Heart right ventricle (tissue), 16 donors: ENCODE measurements around the gene DAG1. TPM values are rescaled to one million over a fixed set of nuclear protein-coding genes. Genes with fewer than 3 reads are reported as not detected.

Source experiments
- ATAC-seq, 8 donors: fragments of 200-7000 bp; cut with Tn5 transposase; one replicate each; pipeline ENCODE4 v1.9.1; 2020; ENCODE audit warnings: mild to moderate bottlenecking in 8 of 8, moderate library complexity in 8 of 8, moderate number of reproducible peaks in 1 of 8
- DNase-seq, 2 donors: peaks; one replicate each; pipeline ENCODE4 v3.0.0-alpha.2; 2020
- H3K27ac ChIP-seq, 10 donors: fragments of 200-600 bp; sonication (generic) in 2 of 10; one replicate each; pipeline versions ENCODE4 v1.5.0 to v1.8.0; 2020 to 2022; ENCODE audit warnings: mild to moderate bottlenecking in 3 of 10
- H3K27me3 ChIP-seq, 7 donors: fragments of 200-600 bp; one replicate each; pipeline ENCODE4 v1.8.0; 2021 to 2022; ENCODE audit warnings: mild to moderate bottlenecking in 2 of 7
- H3K36me3 ChIP-seq, 9 donors: fragments of 200-600 bp; sonication (generic) in 1 of 9; one replicate each; pipeline versions ENCODE4 v1.5.0 to v1.8.0; 2020 to 2022; ENCODE audit warnings: mild to moderate bottlenecking in 2 of 9
- H3K4me1 ChIP-seq, 9 donors: fragments of 200-600 bp; sonication (generic) in 1 of 9; one replicate each; pipeline versions ENCODE4 v1.5.0 to v1.8.0; 2020 to 2022; ENCODE audit warnings: mild to moderate bottlenecking in 4 of 9
- H3K4me3 ChIP-seq, 10 donors: fragments of 200-600 bp; sonication (generic) in 2 of 10; one replicate each; pipeline versions ENCODE4 v1.5.0 to v1.8.0; 2020 to 2022; ENCODE audit warnings: mild to moderate bottlenecking in 7 of 10, moderate library complexity in 2 of 10
- H3K9me3 ChIP-seq, 11 donors: fragments of 200-600 bp in 10 of 11; sonication (generic) in 2 of 11; one replicate each; pipeline versions ENCODE4 v1.5.0 to v1.8.0; 2013 to 2022; ENCODE audit warnings: mild to moderate bottlenecking in 2 of 11, control low read depth in 1 of 11, moderate library complexity in 1 of 11
- WGBS, 2 donors: extraction: QIAGEN DNeasy Blood & Tissue Kit; methylation state at CpG; one replicate each; pipeline ENCODE4 v1.1.7; 2013; ENCODE audit warnings: inconsistent platforms in 1 of 2; 5-methylcytosine and 5-hydroxymethylcytosine counted together
- intact Hi-C, 10 donors: fragments of 100-400 bp; cut with DNase I; formaldehyde crosslinking; loops; one replicate each; pipeline versions ENCODE4 v1.11.1 to v1.14.2; 2022
- polyA plus RNA-seq, 2 donors: library from polyadenylated mRNA; stranded (reverse); fragments of 200-250 nt; gene quantifications; one replicate each; pipeline ENCODE4 v1.2.3, GENCODE V29; 2013
- total RNA-seq, 10 donors: library from RNA; stranded (reverse); fragmentation: NEBNext Ultra II Directional in 3 of 10; extraction: Animal tissue kit (Norgen Biotek cat#: 25700) in 3 of 10; gene quantifications; one replicate each; pipeline versions ENCODE4 v1.2.1 to v1.2.4, GENCODE V29; 2021 to 2023
- TF ChIP-seq, protein P1 (sequence below), 9 donors: fragments of 200-600 bp; sonication (generic) in 2 of 9; IDR thresholded peaks; one replicate each; pipeline versions ENCODE4 v1.5.0 to v1.8.0; 2021 to 2022; ENCODE audit warnings: antibody characterized with exemption in 9 of 9, mild to moderate bottlenecking in 5 of 9, moderate library complexity in 1 of 9
- donor health status: Arrhythmogenic right ventricular cardiomyopathy.
- donor health status: ischemic (EF 13 %, LVEDD 7.1; RV severe dilation, severe dysfunction).
- donor health status: healthy with polysubstance abuse.
- donor health status: DM: no; HTN: yes; CAD: no.
- donor health status: DM: no; HTN: no; CAD: no.
- donor health status: ischemic (EF 25% LVEDD 6.9; RV normal size, moderate dysfunction).
- donor health status: ischemic (EF 25% LVEDD 5.7; RV mildly dilated, moderate dysfunction).
- donor health status: healthy.
- donor health status: DM: yes; HTN: yes; CAD: no.
- donor health status: Ischemic cardiomyopathy.
- donor health status: ischemic (EF 35%, LVEDD 5.7; RV mildly dilated, moderate dysfunction).
- donor health status: nonischemic (EF 11% LVEDD 7.7; RV severe dilation, severe dysfunction).
- donor health status: DM: yes; HTN: yes; CAD: no.
- donor health status: PGD.
- donor health status: ischemic (EF 29% LVEDD 5.4; RV normal size, mild dysfunction).
- donor health status: nonischemic (EF 23%, LVEDD 6.1; RV moderate dilation, normal function).

DAG1 gene
- total and polyA plus RNA-seq, 12 donors: 37.7 to 173 (median 135) TPM

DNA sequence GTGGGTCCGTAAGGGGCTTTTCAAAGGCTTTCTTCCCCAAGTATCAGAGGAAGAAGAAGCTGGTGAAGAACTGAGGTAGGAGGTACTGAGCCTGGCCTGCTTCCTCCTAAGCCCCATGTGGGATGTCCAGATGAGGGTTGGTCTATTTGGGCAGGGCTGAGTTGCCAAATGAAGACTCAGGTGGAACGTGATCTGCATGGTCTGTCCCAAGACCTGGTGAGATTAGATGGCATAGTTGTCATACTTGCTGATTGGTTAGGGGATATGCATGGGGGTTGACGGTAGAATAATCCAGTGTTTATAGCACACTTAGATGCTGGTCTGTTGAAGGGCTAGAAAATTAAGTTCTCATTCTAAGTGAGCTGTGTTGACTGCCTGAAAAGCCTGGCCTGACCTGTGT is 47.9 kb downstream of the DAG1 start:
- ATAC-seq (no peak), DNase-seq (no peak)
- no peaks in the 10 kb centered on the region for H3K9me3 ChIP-seq
- H3K27me3 ChIP-seq: no peaks in the 10 kb centered on the region
- intact Hi-C loops: no loop called here
- no peak overlapping the region for H3K27ac ChIP-seq
- no peak overlapping the region for H3K4me3 ChIP-seq
- H3K36me3 ChIP-seq: peaks cover 0 to 81% (median 13%) of the 10 kb centered on the region in 9 donors
- H3K4me1 ChIP-seq: peaks cover 2 to 53% (median 25%) of the 10 kb centered on the region in 9 donors
- TF ChIP-seq, protein P1, sequence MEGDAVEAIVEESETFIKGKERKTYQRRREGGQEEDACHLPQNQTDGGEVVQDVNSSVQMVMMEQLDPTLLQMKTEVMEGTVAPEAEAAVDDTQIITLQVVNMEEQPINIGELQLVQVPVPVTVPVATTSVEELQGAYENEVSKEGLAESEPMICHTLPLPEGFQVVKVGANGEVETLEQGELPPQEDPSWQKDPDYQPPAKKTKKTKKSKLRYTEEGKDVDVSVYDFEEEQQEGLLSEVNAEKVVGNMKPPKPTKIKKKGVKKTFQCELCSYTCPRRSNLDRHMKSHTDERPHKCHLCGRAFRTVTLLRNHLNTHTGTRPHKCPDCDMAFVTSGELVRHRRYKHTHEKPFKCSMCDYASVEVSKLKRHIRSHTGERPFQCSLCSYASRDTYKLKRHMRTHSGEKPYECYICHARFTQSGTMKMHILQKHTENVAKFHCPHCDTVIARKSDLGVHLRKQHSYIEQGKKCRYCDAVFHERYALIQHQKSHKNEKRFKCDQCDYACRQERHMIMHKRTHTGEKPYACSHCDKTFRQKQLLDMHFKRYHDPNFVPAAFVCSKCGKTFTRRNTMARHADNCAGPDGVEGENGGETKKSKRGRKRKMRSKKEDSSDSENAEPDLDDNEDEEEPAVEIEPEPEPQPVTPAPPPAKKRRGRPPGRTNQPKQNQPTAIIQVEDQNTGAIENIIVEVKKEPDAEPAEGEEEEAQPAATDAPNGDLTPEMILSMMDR (IDR thresholded peaks at IDR 0.05): no peak
- WGBS, 2 donors: 75% methylated on average over 3 of the region's 3 CpGs

DNA sequence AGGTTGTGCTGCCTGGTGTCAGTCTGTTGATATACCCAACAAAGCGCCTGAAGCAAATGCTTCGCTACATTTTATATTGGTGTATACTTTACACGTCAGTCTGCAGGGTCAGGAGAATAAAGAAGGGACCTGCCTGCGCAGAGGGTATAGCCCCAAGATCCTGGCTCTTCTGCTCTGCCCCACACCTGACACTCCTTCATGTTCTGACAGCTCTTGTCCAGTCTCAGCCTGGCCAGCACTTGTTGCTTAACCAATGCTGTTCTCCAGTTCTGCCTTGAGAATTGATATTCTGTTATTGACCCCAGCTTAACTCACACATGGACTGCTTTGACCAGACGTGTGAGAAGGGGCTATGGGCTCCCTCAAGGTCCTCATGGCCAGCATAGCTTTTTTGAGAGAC is 48.4 kb downstream of the DAG1 start:
- ATAC-seq: no peak
- no peaks in the 10 kb centered on the region for H3K9me3 ChIP-seq
- peaks cover 2 to 51% (median 27%) of the 10 kb centered on the region in 9 donors for H3K4me1 ChIP-seq
- intact Hi-C loops: no loop called here
- TF ChIP-seq, protein P1 (IDR thresholded peaks at IDR 0.05): no peak
- H3K27me3 ChIP-seq: no peaks in the 10 kb centered on the region
- H3K36me3 ChIP-seq: peaks cover 0 to 81% (median 13%) of the 10 kb centered on the region in 9 donors
- H3K27ac ChIP-seq: no peak overlapping the region
- H3K4me3 ChIP-seq: no peak overlapping the region
- DNase-seq: no peak
- WGBS, 2 donors: 85 to 91% methylated on average over 5 of the region's 5 CpGs

DNA sequence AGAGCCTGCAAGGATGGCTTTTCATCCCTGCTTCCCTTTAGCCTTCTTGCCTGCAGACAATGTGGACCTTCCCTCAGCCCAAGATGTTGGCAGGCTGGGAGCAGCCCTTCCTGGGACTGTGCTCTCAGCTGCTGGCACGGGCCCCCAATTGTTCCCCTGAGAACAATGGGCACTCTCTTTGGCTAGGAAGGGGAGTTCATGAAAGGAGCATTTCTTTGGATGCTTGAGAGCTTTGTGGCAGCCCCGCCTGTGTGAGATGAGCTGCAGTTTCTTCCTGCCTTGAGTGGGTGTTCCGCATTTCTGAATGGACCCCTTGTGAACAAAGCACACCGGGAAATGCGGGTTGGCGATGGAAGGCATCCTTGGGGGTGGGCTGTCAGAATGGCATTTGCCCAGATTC is 49.2 kb downstream of the DAG1 start:
- H3K27ac ChIP-seq: peak overlapping the region in 1 of 10 donors; percentile 21
- DNase-seq (peak in 1 of 2 donors; percentile 21), ATAC-seq (peak in 1 of 8 donors; percentile 8)
- TF ChIP-seq, protein P1 (IDR thresholded peaks at IDR 0.05): no peak
- peaks cover 0 to 81% (median 13%) of the 10 kb centered on the region in 9 donors for H3K36me3 ChIP-seq
- 63 to 68% methylated on average over 6 of the region's 6 CpGs for WGBS, 2 donors
- peaks cover 2 to 43% (median 31%) of the 10 kb centered on the region in 9 donors for H3K4me1 ChIP-seq
- intact Hi-C loops: no loop called here
- H3K4me3 ChIP-seq: no peak overlapping the region
- H3K27me3 ChIP-seq: no peaks in the 10 kb centered on the region
- H3K9me3 ChIP-seq: no peaks in the 10 kb centered on the region

DNA sequence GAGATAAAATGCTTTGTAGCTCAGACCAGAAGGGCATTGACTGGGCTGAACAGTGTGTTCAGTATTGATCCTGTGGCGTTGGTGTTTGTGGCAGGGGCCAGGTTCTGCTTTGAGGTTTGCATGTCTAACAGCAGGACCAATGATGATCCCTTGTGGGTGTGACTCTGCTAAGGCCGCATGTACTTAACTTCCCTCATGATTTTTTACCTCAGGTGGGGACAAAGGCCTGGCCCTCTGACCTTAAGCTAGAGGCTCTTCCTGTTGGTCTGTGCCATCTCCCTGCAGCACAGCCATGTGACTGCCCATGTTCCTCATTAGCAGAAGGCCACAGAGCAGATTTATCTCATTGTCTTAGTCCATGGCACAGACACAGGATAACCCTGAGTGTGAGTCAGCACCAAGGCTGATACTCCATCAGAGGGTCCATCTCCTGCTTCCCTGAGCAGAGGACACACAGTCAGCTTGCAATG is 49.9 kb downstream of the DAG1 start:
- 77 to 81% methylated on average over 2 of the region's 2 CpGs for WGBS, 2 donors
- Histone ChIP-seq H3K4me1 (peaks cover 2 to 43% (median 31%) of the 10 kb centered on the region in 9 donors), H3K9me3 (no peaks in the 10 kb centered on the region), H3K27me3 (no peaks in the 10 kb centered on the region), H3K4me3 (no peak overlapping the region), H3K27ac (peak overlapping the region in 1 of 10 donors; percentile 21), H3K36me3 (peaks cover 0 to 81% (median 13%) of the 10 kb centered on the region in 9 donors)
- intact Hi-C loops: no loop called here
- no peak for DNase-seq
- TF ChIP-seq, protein P1 (IDR thresholded peaks at IDR 0.05): no peak
- ATAC-seq: peak in 4 of 8 donors; percentile 4 to 38 (median 26)
